Endodermal cell (in vitro differentiated cells): Measurements from ENCODE around the gene CERS4. TPM values are rescaled to one million over a fixed set of nuclear protein-coding genes. Genes with fewer than 3 reads are reported as not detected.

Source experiments
- DNase-seq: peaks from one replicate; pipeline ENCODE4 v3.0.0-alpha.2; 2017
- H3K27ac ChIP-seq: 2 replicates; pipeline ENCODE4 v1.5.1; 2013; ENCODE audit warnings: mild to moderate bottlenecking, low read depth, low read length, moderate library complexity
- H3K27me3 ChIP-seq: 2 replicates; pipeline ENCODE4 v1.6.1; 2013; ENCODE audit warnings: mild to moderate bottlenecking, low read length, moderate library complexity; ENCODE audit not compliant: insufficient read depth, control insufficient read depth, poor library complexity, severe bottlenecking
- H3K36me3 ChIP-seq: 2 replicates; pipeline ENCODE4 v1.7.0; 2013; ENCODE audit warnings: mild to moderate bottlenecking, low read length, moderate library complexity; ENCODE audit not compliant: control insufficient read depth, insufficient read depth
- H3K4me1 ChIP-seq: one replicate; pipeline ENCODE4 v1.7.0; 2013; ENCODE audit warnings: low read length; ENCODE audit not compliant: control insufficient read depth, insufficient read depth
- H3K4me3 ChIP-seq: 2 replicates; pipeline ENCODE4 v1.5.1; 2013; ENCODE audit warnings: mild to moderate bottlenecking, low read length, moderate library complexity
- H3K9ac ChIP-seq: 2 replicates; pipeline ENCODE4 v1.6.1; 2013; ENCODE audit warnings: mild to moderate bottlenecking, low read length, moderate library complexity; ENCODE audit not compliant: poor library complexity, severe bottlenecking; ENCODE audit errors: extremely low read depth
- H3K9me3 ChIP-seq: 2 replicates; pipeline ENCODE4 v1.6.1; 2013; ENCODE audit warnings: mild to moderate bottlenecking, low read length, moderate library complexity; ENCODE audit not compliant: control insufficient read depth
- H3K27ac Mint-ChIP-seq: 2 replicates; pipeline ENCODE4 v1.8.0; 2020; ENCODE audit warnings: mixed read lengths
- H3K27me3 Mint-ChIP-seq: 2 replicates; pipeline ENCODE4 v1.8.0; 2021; ENCODE audit warnings: mild to moderate bottlenecking, mixed read lengths; ENCODE audit not compliant: insufficient read depth
- H3K36me3 Mint-ChIP-seq: 2 replicates; pipeline ENCODE4 v1.8.0; 2020; ENCODE audit warnings: low read depth, mixed read lengths
- H3K4me1 Mint-ChIP-seq: 2 replicates; pipeline ENCODE4 v1.8.0; 2020; ENCODE audit warnings: mixed read lengths
- H3K4me3 Mint-ChIP-seq: 2 replicates; pipeline ENCODE4 v1.8.0; 2020; ENCODE audit warnings: mild to moderate bottlenecking, moderate library complexity, mixed read lengths
- H3K9me3 Mint-ChIP-seq: 2 replicates; pipeline ENCODE4 v1.8.0; 2020; ENCODE audit warnings: mild to moderate bottlenecking, mixed read lengths
- CTCF ChIP-seq: fragments of 200-600 bp; sonication (generic); conservative IDR thresholded peaks from 2 replicates; pipeline ENCODE4 v1.5.0; 2021; ENCODE audit warnings: antibody characterized with exemption, mild to moderate bottlenecking
- WGBS, 2 experiments: methylation state at CpG; one replicate each; pipeline versions ENCODE4 v1.1.5 to v1.1.7; 2013; ENCODE audit warnings: missing lambda C conversion rate in 2 of 2, mixed read lengths in 1 of 2; ENCODE audit not compliant: insufficient coverage in 1 of 2, insufficient read length in 1 of 2; 5-methylcytosine and 5-hydroxymethylcytosine counted together
- total RNA-seq, 2 donors: library from RNA; stranded (reverse); fragmentation: NEBNext Ultra II Directional in 1 of 2; extraction: Animal tissue kit (Norgen Biotek cat#: 25700) in 1 of 2; gene quantifications; 2 replicates in 1 of 2; 3 replicates in 1 of 2; pipeline ENCODE4 v1.2.1, GENCODE V29; 2021

Gene CERS4
- total RNA-seq, 2 donors from 2014 or later = 76.9 to 105 TPM

GRCh38 chr19:8237026-8237425 is 27.9 kb downstream of the CERS4 start:
- peaks cover 13% of the 10 kb centered on the region for H3K4me1 Mint-ChIP-seq
- no peak overlapping the region for H3K4me3 Mint-ChIP-seq
- peaks cover 37% of the 10 kb centered on the region for H3K36me3 Mint-ChIP-seq
- H3K9ac ChIP-seq = no peak overlapping the region
- no peak for TF ChIP-seq CTCF
- WGBS, 2 experiments = 89 to 95% methylated on average over 5 to 6 of the region's 6 CpGs
- peaks cover 13% of the 10 kb centered on the region for H3K9me3 Mint-ChIP-seq
- no peaks in the 10 kb centered on the region for H3K27me3 ChIP-seq
- H3K36me3 ChIP-seq = peaks cover 45% of the 10 kb centered on the region
- DNase-seq = no peak
- H3K27ac Mint-ChIP-seq = no peak overlapping the region
- H3K27ac ChIP-seq = no peak overlapping the region
- H3K27me3 Mint-ChIP-seq = no peaks in the 10 kb centered on the region
- H3K9me3 ChIP-seq = peaks cover 18% of the 10 kb centered on the region
- H3K4me3 ChIP-seq = no peak overlapping the region
- peaks cover 10% of the 10 kb centered on the region for H3K4me1 ChIP-seq

GRCh38 chr19:8238251-8238650 is 29.1 kb downstream of the CERS4 start:
- H3K4me1 Mint-ChIP-seq = peaks cover 13% of the 10 kb centered on the region
- TF ChIP-seq CTCF = no peak
- Histone ChIP-seq H3K4me1 (peaks cover 10% of the 10 kb centered on the region), H3K27ac (peak overlapping the region; percentile 32), H3K36me3 (peaks cover 56% of the 10 kb centered on the region), H3K9me3 (peaks cover 31% of the 10 kb centered on the region), H3K27me3 (no peaks in the 10 kb centered on the region), H3K4me3 (no peak overlapping the region), H3K9ac (no peak overlapping the region)
- H3K9me3 Mint-ChIP-seq = peaks cover 24% of the 10 kb centered on the region
- no peak for DNase-seq
- peak overlapping the region; percentile 55 for H3K27ac Mint-ChIP-seq
- no peaks in the 10 kb centered on the region for H3K27me3 Mint-ChIP-seq
- 83 to 96% methylated on average over 1 of the region's 1 CpG for WGBS, 2 experiments
- no peak overlapping the region for H3K4me3 Mint-ChIP-seq
- peaks cover 47% of the 10 kb centered on the region for H3K36me3 Mint-ChIP-seq

GRCh38 chr19:8239528-8240273 is 30.5 kb downstream of the CERS4 start:
- Histone ChIP-seq H3K9me3 (peaks cover 32% of the 10 kb centered on the region), H3K9ac (no peak overlapping the region), H3K4me3 (peak overlapping the region; percentile 61), H3K27me3 (no peaks in the 10 kb centered on the region), H3K27ac (peak overlapping the region; percentile 35), H3K36me3 (peaks cover 61% of the 10 kb centered on the region), H3K4me1 (peaks cover 10% of the 10 kb centered on the region)
- Mint-ChIP-seq H3K27me3 (no peaks in the 10 kb centered on the region), H3K27ac (peak overlapping the region; percentile 71), H3K4me3 (peak overlapping the region; percentile 7), H3K4me1 (peaks cover 13% of the 10 kb centered on the region), H3K9me3 (peaks cover 29% of the 10 kb centered on the region), H3K36me3 (peaks cover 58% of the 10 kb centered on the region)
- no peak for TF ChIP-seq CTCF
- 82 to 93% methylated on average over 2 to 3 of the region's 3 CpGs for WGBS, 2 experiments
- DNase-seq = no peak
